ENCODE data around the gene RIPPLY3.

Gene RIPPLY3

GRCh38 chr21:36989699-36990507, 16.6 kb upstream of the RIPPLY3 start:
- no peaks in the 10 kb centered on the region for H3K9me2 ChIP-seq (replicated peaks; ENCODE audit: low read depth, low read length)

DNA sequence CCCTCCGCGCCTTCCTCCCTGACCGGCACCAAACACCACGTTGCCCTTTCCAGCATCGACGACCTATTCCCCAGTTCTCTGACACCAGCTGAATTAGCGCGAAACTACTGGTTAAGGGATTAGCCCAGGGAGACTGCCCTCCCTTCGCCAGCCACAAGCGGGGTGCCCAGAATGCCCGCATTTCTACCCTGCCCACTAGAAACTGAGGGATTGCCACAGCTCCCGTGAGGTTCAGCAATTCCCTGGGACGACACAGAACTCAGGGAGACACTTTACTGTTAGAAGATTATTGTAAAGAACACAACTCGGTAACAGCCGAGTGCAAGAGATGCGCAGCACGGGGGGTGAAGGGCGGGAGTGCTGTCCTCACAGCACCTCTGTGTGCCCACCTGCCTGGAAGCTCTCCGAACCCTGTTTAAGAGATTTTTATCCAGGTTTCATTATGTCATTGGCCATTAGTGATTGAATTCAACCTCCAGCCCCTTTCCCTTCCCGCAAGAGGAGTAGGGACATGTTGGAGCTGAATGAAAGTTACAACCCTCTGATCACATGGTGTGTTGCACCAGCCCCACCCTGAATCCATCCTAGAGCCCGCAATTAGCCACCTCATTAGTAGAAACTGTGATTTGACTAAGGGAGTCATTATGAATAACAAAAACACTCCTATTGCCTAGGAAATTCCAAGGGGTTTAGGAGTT, 15.8 kb upstream of the RIPPLY3 start:
- H3K9me2 ChIP-seq (replicated peaks; ENCODE audit: low read depth, low read length): no peaks in the 10 kb centered on the region
- H3K4me1 ChIP-seq (ENCODE audit: insufficient read depth, low read length, poor library complexity, severe bottlenecking): peaks cover 20% of the 10 kb centered on the region
- peak overlapping the region; percentile 69 for H3K9ac ChIP-seq (ENCODE audit: low read depth, low read length, poor library complexity, severe bottlenecking)
- no peaks in the 10 kb centered on the region for H3K9me3 ChIP-seq (ENCODE audit: insufficient read depth, low read depth, low read length)
- H2AFZ ChIP-seq (ENCODE audit: low read length): peak overlapping the region; percentile 95
- H4K20me1 ChIP-seq (ENCODE audit: insufficient read depth, low read length, poor library complexity, severe bottlenecking): no peaks in the 10 kb centered on the region
- H3K4me3 ChIP-seq (ENCODE audit: low read length, poor library complexity, severe bottlenecking): peak overlapping the region; percentile 78
- no peaks in the 10 kb centered on the region for H3K27me3 ChIP-seq (ENCODE audit: insufficient read depth, low read length, poor library complexity, severe bottlenecking)
- no peaks in the 10 kb centered on the region for H3K79me2 ChIP-seq (ENCODE audit: insufficient read depth, low read length)
- H3K36me3 ChIP-seq (ENCODE audit: insufficient read depth, low read length): no peaks in the 10 kb centered on the region
- H3K4me2 ChIP-seq (ENCODE audit: low read depth, low read length, poor library complexity, severe bottlenecking): peak overlapping the region; percentile 66
- H3F3A ChIP-seq (ENCODE audit: low read depth): no peaks in the 10 kb centered on the region
- no peak for TF ChIP-seq CTCF (conservative IDR thresholded peaks at IDR 0.05; ENCODE audit: low read length)
- no peak for TF ChIP-seq EZH2phosphoT487 (IDR thresholded peaks at IDR 0.05; ENCODE audit: borderline replicate concordance)

More at GRCh38 chr21:36989699-36990507, 16.6 kb upstream of the RIPPLY3 start:
- no peaks in the 10 kb centered on the region for H3K79me2 ChIP-seq (ENCODE audit: insufficient read depth, low read length)
- H2AFZ ChIP-seq (ENCODE audit: low read length): peak overlapping the region; percentile 95
- H3F3A ChIP-seq (ENCODE audit: low read depth): no peaks in the 10 kb centered on the region
- H3K4me2 ChIP-seq (ENCODE audit: low read depth, low read length, poor library complexity, severe bottlenecking): peak overlapping the region; percentile 66
- H3K27me3 ChIP-seq (ENCODE audit: insufficient read depth, low read length, poor library complexity, severe bottlenecking): no peaks in the 10 kb centered on the region
- H3K4me3 ChIP-seq (ENCODE audit: low read length, poor library complexity, severe bottlenecking): peak overlapping the region; percentile 78
- H3K9ac ChIP-seq (ENCODE audit: low read depth, low read length, poor library complexity, severe bottlenecking): peak overlapping the region; percentile 69
- H3K4me1 ChIP-seq (ENCODE audit: insufficient read depth, low read length, poor library complexity, severe bottlenecking): peaks cover 20% of the 10 kb centered on the region
- TF ChIP-seq CTCF (conservative IDR thresholded peaks at IDR 0.05; ENCODE audit: low read length) (peak; percentile 66), EZH2phosphoT487 (IDR thresholded peaks at IDR 0.05; ENCODE audit: borderline replicate concordance) (no peak)
- no peaks in the 10 kb centered on the region for H3K9me3 ChIP-seq (ENCODE audit: insufficient read depth, low read depth, low read length)
- no peaks in the 10 kb centered on the region for H4K20me1 ChIP-seq (ENCODE audit: insufficient read depth, low read length, poor library complexity, severe bottlenecking)
- H3K36me3 ChIP-seq (ENCODE audit: insufficient read depth, low read length): no peaks in the 10 kb centered on the region

GRCh38 chr21:36992671-36993070, 13.8 kb upstream of the RIPPLY3 start:
- no peak overlapping the region for H2AFZ ChIP-seq (ENCODE audit: low read length)
- H3K9ac ChIP-seq (ENCODE audit: low read depth, low read length, poor library complexity, severe bottlenecking): no peak overlapping the region
- no peak overlapping the region for H3K4me2 ChIP-seq (ENCODE audit: low read depth, low read length, poor library complexity, severe bottlenecking)
- H3K79me2 ChIP-seq (ENCODE audit: insufficient read depth, low read length): no peaks in the 10 kb centered on the region
- no peak overlapping the region for H3K4me3 ChIP-seq (ENCODE audit: low read length, poor library complexity, severe bottlenecking)
- peaks cover 20% of the 10 kb centered on the region for H3K4me1 ChIP-seq (ENCODE audit: insufficient read depth, low read length, poor library complexity, severe bottlenecking)
- no peaks in the 10 kb centered on the region for H3K27me3 ChIP-seq (ENCODE audit: insufficient read depth, low read length, poor library complexity, severe bottlenecking)
- H3K9me2 ChIP-seq (replicated peaks; ENCODE audit: low read depth, low read length): no peaks in the 10 kb centered on the region
- H3F3A ChIP-seq (ENCODE audit: low read depth): no peaks in the 10 kb centered on the region
- no peaks in the 10 kb centered on the region for H4K20me1 ChIP-seq (ENCODE audit: insufficient read depth, low read length, poor library complexity, severe bottlenecking)
- H3K9me3 ChIP-seq (ENCODE audit: insufficient read depth, low read depth, low read length): no peaks in the 10 kb centered on the region
- no peak for TF ChIP-seq CTCF (conservative IDR thresholded peaks at IDR 0.05; ENCODE audit: low read length)
- TF ChIP-seq EZH2phosphoT487 (IDR thresholded peaks at IDR 0.05; ENCODE audit: borderline replicate concordance): no peak
- no peaks in the 10 kb centered on the region for H3K36me3 ChIP-seq (ENCODE audit: insufficient read depth, low read length)

Data from Loucy (cell line).